HG03108 (cell line): ENCODE measurements around the gene RAB31.

Source experiments
- ATAC-seq: cut with Tn5 transposase; IDR thresholded peaks from one replicate; pipeline ENCODE4 v1.9.1; 2021; ENCODE audit warnings: moderate library complexity; ENCODE audit not compliant: unreplicated experiment

Gene RAB31

DNA sequence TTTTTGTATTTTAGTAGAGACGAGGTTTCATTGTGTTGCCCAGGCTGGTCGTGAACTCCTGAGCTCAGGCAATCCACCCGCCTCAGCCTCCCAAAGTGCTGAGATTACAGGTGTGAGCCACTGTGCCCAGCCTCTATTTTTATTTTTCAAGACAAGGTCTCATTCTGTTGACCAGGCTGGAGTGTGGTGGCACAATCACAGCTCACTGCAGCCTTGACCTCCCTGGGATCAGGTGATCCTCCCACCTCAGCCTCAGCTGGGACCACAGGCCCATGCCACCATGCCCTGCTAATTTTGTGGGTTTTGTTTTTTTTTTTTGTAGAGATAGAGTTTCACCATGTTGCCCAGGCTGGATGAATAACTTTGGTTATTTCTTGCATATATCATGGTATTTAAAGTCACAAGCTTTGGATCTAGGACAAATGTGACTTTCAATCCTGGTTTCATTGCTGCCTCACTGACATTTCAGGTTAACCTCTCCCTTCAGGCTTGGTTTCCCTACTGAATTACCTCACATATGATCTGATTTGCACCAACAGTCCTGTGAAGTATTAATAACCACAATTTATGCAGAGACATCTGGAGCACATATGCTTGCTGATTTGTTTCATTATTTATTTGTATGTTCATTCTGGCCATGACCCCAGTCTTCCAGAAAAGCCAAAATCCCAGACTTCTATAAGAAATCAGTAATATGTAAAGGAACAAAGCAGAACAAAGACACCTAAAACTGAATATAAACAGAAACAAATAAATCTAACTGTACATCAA is 17.5 kb upstream of the RAB31 start:
- ATAC-seq: no peak

DNA sequence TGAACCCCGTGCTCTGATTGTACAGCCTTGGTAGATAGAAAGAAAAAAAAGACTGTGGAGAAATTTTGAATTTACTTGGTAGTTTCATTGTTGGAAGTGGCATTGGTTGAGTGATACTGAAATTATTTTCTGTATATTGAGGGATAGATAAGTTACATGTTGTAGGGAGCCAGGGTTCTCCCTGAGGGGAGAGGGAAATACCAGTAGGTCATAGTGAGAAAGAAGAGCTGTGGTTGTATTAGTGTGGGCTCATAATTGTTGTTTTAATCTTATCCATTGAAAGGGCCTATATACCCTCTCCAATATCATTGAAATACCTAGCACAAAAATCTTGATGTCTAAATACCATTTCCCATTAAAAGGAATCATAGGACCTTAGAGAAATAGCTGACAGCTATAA is 16.9 kb upstream of the RAB31 start:
- ATAC-seq: no peak

DNA sequence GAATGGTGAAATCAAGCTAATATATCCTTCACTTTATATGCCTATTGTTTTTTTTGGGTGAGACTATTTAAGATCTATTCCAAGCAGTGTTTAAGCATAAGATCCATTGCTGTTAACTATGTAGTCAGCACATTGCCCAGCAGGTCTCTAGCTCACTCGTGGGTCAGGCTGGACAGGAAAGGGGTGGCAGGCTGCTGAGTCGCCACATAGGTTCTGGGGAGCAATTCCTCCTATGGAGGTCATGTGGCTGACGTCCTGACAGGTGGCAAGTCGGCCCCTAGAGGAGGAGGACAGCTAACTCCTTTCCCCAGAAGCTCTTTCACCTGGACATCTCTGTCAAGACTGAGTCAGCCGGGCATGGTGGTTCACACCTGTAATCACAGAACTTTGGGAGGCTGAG is 13.9 kb upstream of the RAB31 start:
- no peak for ATAC-seq

DNA sequence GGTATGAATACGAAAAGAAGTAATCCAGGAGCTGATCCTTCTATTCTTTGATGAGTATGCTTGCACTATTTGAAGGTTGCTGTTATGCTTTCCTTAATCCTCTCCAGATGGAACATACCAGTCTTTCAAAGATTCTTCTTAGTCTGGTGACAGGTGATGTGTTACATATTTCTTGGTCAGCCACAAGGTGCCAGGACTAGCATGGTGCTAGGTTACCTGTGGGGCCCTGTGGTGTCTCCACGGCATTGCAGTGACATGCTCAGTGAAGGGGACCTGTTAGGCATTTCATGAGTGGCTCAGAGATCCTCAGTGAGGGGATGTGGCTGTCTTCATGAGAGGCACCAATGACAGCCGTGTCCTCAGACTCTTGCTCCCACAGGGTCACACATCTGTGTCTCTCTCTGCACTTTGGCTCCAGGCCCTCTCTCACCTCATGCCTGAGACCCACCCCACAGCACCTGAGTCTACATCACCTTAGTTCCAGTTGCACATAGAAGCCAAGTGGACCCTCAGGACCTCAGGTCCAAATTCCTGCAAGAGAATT is 13.1 kb upstream of the RAB31 start:
- ATAC-seq: no peak

DNA sequence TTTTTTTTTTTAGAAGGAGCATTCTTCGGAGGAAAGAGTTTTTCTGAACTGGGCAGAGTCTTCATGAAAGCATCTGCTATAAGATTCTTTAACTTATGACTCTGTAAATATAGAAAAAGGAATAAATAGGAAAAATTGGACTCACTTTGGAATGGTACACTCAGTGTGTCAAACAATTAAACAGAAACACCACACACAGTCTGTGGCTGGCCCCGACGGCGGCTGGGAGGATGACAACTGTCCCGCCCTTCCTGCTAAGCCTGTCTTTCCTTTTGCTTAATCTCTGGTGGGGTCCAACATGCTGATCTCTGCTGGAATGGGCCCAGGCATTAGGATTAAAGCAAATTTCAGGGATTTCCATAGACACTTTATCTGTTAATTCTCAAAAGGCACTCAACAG is 12.5 kb upstream of the RAB31 start:
- no peak for ATAC-seq

DNA sequence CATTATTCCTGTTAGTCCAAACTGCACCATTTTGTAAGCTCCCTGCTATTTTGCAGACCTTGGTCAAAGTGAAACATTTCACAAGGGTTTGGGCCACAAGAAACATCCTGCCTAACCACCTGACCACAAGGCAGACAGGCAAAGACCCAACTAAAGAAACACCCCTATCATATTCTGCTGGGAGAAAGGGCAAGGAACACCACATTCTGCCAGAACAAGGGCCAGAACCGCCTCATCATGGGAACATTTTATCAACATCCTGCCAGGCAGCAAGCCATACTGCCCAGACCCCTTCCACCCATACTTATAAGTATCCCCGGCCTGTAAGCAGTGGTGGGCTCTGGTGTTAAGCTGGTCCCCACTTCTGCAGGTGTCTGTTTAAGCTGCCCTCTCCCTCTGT is 12.0 kb upstream of the RAB31 start:
- ATAC-seq: no peak

DNA sequence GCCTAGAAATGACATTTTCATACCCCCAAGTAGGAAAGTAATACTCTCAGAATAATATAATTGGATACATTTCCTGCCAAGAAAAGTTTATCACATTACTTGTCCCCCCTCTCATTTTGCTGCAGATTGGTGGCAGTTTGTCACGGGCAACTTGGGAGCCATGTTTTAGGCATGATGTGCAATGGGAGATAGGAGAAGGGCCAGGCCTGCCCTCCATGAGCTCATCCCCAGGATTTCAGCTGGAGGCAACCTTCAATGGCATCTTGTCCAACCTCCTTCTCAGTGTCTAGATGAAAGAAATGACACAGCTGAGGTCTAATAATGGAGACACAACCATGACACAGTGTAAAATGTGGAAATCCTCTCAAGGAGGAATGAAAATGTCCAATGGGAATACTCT is 11.4 kb upstream of the RAB31 start:
- ATAC-seq: no peak

DNA sequence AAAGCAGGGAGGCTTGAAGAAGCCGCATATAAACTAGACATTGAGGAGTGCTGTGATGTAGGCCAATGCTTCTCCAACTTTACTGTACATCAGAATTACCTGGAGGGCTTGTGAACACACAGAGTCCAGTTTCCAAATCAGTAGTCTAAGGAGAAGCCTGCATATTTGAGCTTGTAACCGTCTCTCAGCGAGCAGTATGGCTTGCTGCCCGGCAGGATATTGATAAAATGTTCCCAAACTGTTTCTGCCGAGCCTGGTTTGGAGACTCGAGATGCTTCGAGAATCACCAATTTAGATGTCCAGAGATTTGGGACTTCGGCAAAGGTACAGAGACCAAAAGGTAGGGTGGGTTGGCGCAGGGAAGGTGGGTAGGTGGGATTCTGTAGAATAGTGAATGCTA is 11.0 kb upstream of the RAB31 start:
- no peak for ATAC-seq

DNA sequence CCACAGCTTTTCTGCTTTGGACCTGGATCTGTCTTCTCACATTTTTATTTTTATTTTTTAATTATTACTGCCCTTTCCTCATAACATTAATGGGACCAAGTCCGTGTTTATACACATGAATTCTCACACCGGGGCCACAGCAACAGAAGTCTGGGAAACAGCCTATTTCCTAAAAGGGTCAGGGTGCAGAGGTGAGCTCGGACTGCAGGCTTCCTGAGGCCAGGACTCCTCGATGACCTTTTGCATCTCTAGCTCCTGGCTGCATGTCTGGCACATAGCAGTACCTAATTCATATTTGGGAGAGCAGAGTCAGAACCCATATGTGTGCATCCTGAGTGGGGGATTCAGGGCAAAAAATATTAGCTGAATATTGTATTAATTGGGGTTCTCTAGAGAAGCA is 9.6 kb upstream of the RAB31 start:
- no peak for ATAC-seq

DNA sequence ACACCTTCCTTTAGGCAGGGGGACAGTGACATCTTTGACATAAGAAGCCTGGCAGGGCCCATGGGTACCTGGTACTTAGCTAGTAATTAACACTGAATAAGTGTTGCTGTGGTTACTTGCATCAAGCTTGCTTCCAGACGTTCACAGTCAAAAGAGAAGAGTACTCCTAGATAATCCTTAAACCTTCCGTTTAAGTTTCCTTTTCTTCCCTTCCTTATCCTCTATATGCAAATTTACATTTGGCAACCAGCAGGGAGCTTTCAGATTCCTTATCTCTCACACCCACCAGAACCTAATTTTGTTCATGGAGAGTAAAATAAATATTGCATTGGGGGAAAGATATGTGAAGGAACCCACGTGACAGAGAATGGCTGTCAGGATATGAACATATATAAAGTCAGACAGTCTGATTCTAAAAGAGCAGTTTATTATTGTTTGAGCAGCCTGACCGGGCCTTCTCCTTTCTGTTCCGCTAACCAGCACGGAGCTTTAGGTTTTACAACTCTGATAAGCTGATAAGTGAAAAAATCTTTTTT is 7.8 kb upstream of the RAB31 start:
- no peak for ATAC-seq

DNA sequence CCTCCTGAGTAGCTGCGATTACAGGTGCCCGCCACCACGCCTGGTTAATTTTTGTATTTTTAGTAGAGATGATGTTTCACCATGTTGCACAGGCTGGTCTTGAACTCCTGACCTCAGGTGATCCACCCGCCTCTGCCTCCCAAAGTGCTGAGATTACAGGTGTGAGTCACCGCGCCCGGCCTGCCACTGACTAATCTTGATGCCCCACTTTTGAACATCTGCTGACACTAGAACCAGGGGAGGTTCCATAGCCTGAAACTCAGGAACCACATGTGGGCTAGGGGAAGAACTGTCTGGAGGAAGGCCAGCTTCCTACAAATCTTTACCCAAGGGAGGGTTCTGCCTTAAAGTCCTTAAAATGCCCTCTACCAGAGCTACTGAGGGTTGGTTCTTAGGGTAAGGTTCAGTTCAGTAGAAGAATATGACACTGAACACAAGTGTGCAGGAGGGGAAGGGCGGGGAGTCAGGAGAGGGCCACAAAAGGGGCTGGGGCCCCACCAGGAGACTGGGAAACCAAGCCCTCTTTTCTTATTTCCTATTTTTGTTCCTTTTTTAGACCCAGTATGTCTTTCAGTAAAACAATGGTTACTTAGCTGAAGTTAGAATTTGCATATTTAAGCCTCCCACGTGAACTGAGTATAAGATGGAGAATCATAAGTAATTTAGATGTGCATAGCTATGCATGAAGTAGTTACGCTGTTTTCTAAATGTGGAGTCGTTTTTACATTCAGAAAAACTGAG is 6.3 kb upstream of the RAB31 start:
- ATAC-seq: no peak

DNA sequence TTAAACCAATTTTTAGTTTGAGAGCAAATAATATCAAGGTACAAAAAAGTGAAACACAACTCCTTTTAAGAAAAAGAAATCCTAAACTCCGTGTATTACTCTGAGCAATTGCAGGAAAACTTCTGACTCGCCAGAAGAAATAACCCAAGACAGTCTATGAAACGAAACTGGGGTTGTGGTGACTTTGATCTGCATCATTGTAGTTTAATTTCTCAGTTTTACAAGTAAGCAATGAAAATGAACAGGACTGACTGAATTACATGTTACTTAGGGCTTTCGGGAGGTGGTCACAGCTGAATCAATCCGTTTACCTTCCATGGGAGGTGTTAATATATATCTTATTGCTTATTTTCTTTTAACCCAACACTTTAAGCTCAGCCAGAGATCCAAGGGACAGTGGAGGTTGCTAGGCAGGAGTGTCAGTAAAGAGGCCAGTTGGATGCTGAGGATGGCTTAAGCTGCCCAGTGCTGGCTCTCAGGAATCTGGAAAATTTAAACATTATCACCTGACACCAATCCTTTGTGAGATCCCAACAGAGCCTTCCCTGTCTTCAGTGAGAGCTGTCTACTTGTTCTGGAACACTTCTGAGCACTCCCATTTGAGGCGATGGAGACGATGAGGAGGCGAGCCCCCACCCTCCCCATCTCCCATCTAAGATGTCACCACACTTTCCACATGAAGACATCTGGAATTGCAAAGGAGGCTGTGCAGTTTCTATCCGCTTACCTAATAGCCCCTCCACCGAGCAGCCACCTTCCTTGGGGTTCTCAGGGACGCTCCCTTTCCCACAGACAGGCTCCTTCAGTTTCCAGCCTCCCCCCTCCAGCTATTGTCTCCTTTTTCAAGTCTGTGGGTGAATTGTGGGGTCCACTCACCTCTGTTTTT is 3.6 kb upstream of the RAB31 start:
- ATAC-seq: no peak

DNA sequence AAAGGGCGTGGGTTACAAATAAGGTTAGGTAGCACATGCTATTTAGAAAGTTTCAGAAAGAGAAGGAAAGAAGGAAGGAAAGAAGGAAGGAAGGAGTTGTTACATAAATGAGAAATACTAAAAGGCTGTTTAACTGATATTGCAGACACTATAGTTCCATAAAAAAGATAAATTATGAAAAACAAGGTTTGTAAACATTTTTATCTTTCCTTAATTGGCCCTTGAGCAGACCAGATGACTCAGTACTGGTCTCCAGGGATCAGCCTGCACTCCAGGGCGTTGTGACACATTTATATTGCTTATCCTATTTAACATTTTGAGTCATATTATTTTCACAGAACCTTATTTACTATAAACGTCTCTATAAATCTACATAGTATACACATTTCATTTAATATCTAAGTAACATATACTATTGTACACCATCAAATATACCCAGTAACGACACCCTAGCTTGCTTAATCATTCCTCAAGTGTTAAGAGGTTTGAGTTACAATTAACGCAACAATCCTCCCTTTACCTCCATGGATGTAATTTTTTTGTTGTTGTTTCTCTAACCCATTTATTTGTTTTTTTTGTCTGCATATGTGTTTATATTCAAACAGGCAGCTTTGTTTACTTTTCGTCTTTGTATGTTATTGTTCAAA is 2.8 kb upstream of the RAB31 start:
- no peak for ATAC-seq

DNA sequence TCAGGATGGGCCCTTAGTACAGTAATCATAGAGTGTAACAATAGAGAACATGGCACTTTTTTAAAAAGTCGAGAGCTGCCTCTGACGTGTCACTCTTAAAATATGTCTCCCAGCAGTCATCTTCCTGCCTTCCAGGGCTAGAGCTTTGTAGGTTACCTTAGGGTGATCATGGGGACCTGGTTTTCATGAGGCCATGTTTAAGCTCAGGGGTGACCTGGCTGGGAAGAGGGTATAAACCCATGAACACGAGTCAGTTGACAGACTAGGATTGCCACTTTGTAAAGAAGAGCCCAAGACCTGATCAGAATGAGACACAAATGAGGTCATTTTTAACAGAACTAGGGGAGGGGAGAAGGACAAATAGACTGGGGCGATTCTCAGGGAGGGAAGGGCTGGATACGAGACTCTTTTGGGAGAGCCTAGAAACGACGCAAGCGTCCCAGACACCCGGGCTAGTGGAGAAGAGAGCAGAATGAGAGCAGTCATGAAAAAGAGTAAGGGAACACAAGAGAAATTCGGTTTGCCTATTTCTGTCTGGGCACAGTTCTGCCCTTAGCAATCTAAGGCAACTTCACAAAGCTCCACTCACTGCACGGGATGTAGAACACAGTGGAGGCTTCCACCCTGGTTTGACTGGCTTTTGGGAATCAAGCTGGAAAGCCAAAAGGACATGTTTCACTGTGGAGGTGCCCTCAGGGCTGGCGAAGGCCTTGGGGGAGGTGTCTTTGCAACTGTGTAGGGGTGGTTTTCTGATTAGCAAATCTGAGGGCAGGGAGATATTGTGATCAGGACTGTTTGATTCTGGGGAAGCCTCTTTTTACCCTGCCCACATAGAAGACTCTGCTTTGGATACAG is 1.8 kb upstream of the RAB31 start:
- no peak for ATAC-seq

DNA sequence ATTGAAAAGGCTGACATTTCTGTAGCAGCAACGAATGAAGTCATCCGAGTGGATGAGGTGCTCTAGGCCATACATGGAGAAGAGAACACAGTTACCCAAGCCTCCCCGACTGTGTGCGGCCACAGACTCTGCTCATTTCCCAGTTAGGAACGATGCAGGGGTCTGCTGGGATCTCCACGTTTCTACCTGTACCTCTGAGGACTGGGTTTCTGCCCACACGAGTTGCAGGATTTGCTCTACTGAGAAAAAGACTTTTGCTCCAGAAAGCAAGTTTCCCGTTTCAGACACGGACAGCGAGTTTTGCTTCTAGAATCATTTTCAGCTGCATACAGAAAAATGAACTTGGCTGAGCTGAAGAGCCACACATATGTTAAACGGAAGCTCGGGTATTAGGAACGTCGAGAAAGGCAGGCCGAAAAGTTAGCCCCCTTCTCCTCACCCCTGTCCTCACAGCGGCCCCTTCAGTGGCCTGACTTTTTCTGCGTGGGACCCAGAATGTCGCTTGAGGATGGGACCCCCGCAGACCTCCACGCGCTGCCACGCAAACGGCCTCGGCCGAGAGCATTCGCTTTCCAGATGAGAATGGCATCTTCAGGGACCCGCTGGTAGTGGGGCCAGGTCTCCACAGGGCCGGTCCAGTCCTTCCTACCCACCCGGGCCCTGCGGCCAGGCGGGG is 582 bp upstream of the RAB31 start:
- ATAC-seq: no peak

DNA sequence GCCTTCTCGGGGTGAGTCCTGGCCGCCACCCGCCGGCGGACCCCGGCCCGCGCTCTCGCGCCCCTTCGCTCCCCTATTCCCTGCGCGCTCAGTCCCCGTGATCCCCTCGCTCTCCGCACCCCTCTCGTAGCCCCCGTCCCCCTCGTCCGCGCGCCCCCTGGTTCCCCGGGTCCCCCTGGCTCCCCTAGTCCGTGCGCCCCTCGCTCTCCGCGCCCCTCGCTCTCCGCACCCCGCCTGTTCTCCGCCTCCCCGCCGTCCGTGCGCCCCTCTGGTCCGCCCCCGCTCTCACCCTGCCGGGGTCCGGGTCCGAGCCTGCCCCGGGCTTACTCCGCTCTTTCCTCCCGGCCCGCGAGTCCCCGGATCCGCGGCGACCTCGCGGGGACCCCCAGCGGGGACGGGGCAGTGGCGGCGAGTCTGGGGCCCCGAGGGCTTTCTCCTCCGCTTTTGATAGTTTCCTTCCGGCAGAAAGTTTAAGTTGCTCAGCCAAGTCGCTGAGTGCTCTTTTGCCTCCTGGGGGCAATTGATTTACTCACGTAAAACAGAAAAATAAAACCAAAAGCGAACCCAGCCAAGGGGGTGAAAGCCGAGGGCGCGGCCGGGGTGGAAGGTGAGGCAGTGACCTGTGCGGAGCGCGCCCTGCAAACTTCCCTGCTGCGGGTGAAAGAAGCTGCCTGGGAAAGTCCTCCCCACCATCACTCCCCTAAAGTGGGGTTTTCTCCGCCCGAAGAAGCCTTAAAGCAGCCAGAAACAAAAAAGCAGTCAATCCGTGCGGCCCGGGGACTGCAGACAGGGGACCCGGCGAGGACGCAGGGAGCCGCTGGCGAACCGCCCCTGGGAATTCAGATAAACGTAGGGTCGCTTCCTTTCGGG is 568 bp downstream of the RAB31 start:
- no peak for ATAC-seq

DNA sequence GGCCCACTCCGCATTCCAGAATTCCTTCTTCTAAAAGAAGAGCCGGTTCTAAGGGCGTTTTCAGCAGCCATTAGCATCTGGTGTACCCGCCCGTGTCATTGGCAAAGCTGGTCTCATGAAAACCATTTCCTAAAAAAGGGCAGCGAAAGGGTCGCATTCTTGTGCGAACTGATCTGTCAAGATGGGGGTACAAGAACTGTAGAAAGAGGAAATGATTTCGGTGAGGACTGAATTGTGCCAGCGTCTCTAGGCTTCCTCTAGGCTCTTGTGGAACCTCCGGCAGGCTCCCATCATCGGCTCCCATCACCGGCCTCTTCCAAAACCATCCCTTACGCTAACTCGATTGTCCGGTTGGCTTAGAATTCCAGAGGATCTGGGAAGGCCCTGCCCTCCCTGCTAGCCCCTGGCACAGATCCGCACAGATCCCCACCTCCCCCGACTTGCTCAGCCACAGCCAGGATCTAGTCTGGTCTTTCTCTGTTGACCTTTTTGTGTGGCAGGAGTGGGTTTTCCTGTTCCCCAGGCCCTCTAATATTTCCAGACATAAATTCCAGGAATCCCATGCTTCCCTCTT is 1.3 kb downstream of the RAB31 start:
- ATAC-seq: no peak

DNA sequence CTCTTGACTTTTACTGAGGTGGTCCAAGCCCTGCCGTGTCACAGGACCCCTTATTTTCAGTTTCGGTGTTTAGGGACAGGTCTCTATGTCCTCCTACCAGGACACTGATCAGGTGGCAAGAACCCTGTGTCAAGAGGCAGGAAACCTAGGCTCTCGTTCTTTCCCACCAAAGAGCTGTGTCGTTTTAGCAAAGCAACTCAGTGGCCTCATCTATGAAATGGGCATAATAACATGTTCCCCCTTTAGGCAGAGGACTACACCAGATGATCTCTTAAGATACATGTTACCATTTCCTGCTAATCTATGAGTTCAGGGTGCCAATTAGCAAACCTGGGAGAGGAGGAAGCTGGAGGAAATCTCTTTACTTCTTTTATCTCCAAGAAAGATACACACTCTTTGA is 1.9 kb downstream of the RAB31 start:
- no peak for ATAC-seq
